ENCODE results near the gene AMIGO1.
A peak's percentile ranks its signal among the peaks of the same experiment; 100 is the strongest.

Gene AMIGO1

GRCh38 chr1:109485001-109485400, 24.5 kb downstream of the AMIGO1 start:
- H3K27me3 ChIP-seq: no peaks in the 10 kb centered on the region
- peaks cover 10% of the 10 kb centered on the region for H3K36me3 ChIP-seq
- DNase-seq: no peak
- no peaks in the 10 kb centered on the region for H3K4me1 ChIP-seq
- H3K9me3 ChIP-seq: no peaks in the 10 kb centered on the region
- TF ChIP-seq CTCF (IDR thresholded peaks at IDR 0.05; ENCODE audit: low read depth, low read length): no peak
- peak overlapping the region; percentile 97 for H3K4me3 ChIP-seq (ENCODE audit: low read depth, low read length)

GRCh38 chr1:109484519-109484975, 25.0 kb downstream of the AMIGO1 start:
- Histone ChIP-seq H3K27me3 (no peaks in the 10 kb centered on the region), H3K9me3 (no peaks in the 10 kb centered on the region), H3K36me3 (peaks cover 8% of the 10 kb centered on the region), H3K4me1 (no peaks in the 10 kb centered on the region), H3K4me3 (ENCODE audit: low read depth, low read length) (peak overlapping the region; percentile 97)
- no peak for TF ChIP-seq CTCF (IDR thresholded peaks at IDR 0.05; ENCODE audit: low read depth, low read length)
- DNase-seq: no peak

- TF ChIP-seq CTCF (IDR thresholded peaks at IDR 0.05; ENCODE audit: low read depth, low read length): no peak; the same call in 1 of the 2 replicates
- no peaks in the 10 kb centered on the region for H3K9me3 ChIP-seq
- peak within 1 kb of the TSS; percentile 97 for H3K4me3 ChIP-seq (ENCODE audit: low read depth, low read length)
- peaks cover 5% of the 10 kb centered on the region for H3K36me3 ChIP-seq
- H3K27me3 ChIP-seq: no peaks in the 10 kb centered on the region
- no peaks in the 10 kb centered on the region for H3K4me1 ChIP-seq
- DNase-seq: peak; percentile 94
These were observed 25.6 kb downstream of the AMIGO1 start, which contains the start of gene ATXN7L2 for GRCh38 chr1:109483672-109484518. TSS of gene ATXN7L2 (plus strand) at chr1:109483905. CDS start at chr1:109483954, 49 bp downstream.

- peak; percentile 33 for TF ChIP-seq CTCF (IDR thresholded peaks at IDR 0.05; ENCODE audit: low read depth, low read length)
- DNase-seq: peak; percentile 79
- peak overlapping the region; percentile 88 for H3K4me3 ChIP-seq (ENCODE audit: low read depth, low read length)
- H3K27me3 ChIP-seq: no peaks in the 10 kb centered on the region
- H3K9me3 ChIP-seq: no peaks in the 10 kb centered on the region
- H3K36me3 ChIP-seq: no peaks in the 10 kb centered on the region; the same call in 1 of the 2 replicates
- no peaks in the 10 kb centered on the region for H3K4me1 ChIP-seq
These were observed 26.5 kb downstream of the AMIGO1 start for GRCh38 chr1:109482791-109483671.

- Histone ChIP-seq H3K27me3 (no peaks in the 10 kb centered on the region), H3K4me3 (ENCODE audit: low read depth, low read length) (no peak overlapping the region), H3K36me3 (no peaks in the 10 kb centered on the region), H3K4me1 (no peaks in the 10 kb centered on the region), H3K9me3 (no peaks in the 10 kb centered on the region)
- no peak for TF ChIP-seq CTCF (IDR thresholded peaks at IDR 0.05; ENCODE audit: low read depth, low read length)
- no peak for DNase-seq
These were observed 27.3 kb downstream of the AMIGO1 start for GRCh38 chr1:109482242-109482641.

All from BE2C (cell line).